A549 treated with ZK216348 at 1 μM for 4 hours (cell line): ENCODE results near the gene ZNF219. TPM values are rescaled to one million over a fixed set of nuclear protein-coding genes. Genes with fewer than 3 reads are reported as not detected.

Experiments
- total RNA-seq: library from RNA; stranded (reverse); fragments of 200-300 nt; extraction: Qiagen RNA extraction; gene quantifications from 5 replicates; pipeline ENCODE4 v1.2.3, GENCODE V29; 2022; ENCODE audit warnings: low read depth

Gene ZNF219
- total RNA-seq = 14.7 to 32.8 TPM (median 31.7 TPM) in 5 replicates

GRCh38 chr14:21098076-21098891 lies at the start of gene ZNF219:
ZNF219 (minus strand) TSS chr14:21098655; CDS start chr14:21093591, 5,064 bp downstream.

GRCh38 chr14:21100931-21101330 lies 2.5 kb upstream of the ZNF219 start, which contains the start of gene TMEM253:
TMEM253 (plus strand) TSS chr14:21101066; CDS start chr14:21101344, 278 bp downstream.

GRCh38 chr14:21070083-21070609 lies 28.3 kb downstream of the ZNF219 start, which contains the start of gene ARHGEF40:
ARHGEF40 (plus strand) TSS chr14:21070304; CDS start chr14:21070397, 93 bp downstream.

GRCh38 chr14:21057803-21058675 lies 40.4 kb downstream of the ZNF219 start, which contains the start of gene RNASE8:
RNASE8 (plus strand) TSS chr14:21057822; CDS start chr14:21057893, 71 bp downstream.

GRCh38 chr14:21041676-21042433 lies 56.6 kb downstream of the ZNF219 start, which contains the start of gene RNASE7:
RNASE7 (plus strand) TSS chr14:21042362; CDS start chr14:21042993, 631 bp downstream.

Other genes with a start within 250 kb of the ZNF219 start
- gene RNASE3, start 207.3 kb downstream of the ZNF219 start, total RNA-seq = not detected in 5 replicates
- gene RNASE2, start 143.2 kb downstream of the ZNF219 start, total RNA-seq = not detected in 5 replicates
- 71.9 to 81.0 TPM (median 73.6 TPM) in 5 replicates for gene METTL17, start 108.7 kb downstream of the ZNF219 start, total RNA-seq
- not detected in 5 replicates for gene SLC39A2, start 99.4 kb downstream of the ZNF219 start, total RNA-seq
- 1.8 to 3.8 TPM (median 3.4 TPM) in 5 replicates for gene NDRG2, start 73.6 kb downstream of the ZNF219 start, total RNA-seq
- not detected in 5 replicates for gene TPPP2, start 68.4 kb downstream of the ZNF219 start, total RNA-seq
- gene RNASE13, start 63.8 kb downstream of the ZNF219 start, total RNA-seq = not detected in 5 replicates
- not detected in 5 replicates for gene RNASE7, start 56.3 kb downstream of the ZNF219 start, total RNA-seq
- gene RNASE8, start 40.8 kb downstream of the ZNF219 start, total RNA-seq = not detected in 5 replicates
- 6.5 to 13.7 TPM (median 10.8 TPM) in 5 replicates for gene ARHGEF40, start 28.4 kb downstream of the ZNF219 start, total RNA-seq
- gene TMEM253, start 2.4 kb upstream of the ZNF219 start, total RNA-seq = 0.29 to 1.3 TPM (median 0.84 TPM) in 5 replicates
- gene OR5AU1, start 57.4 kb upstream of the ZNF219 start, total RNA-seq = not detected in 5 replicates
- 768 to 1,101 TPM (median 847 TPM) in 5 replicates for gene HNRNPC, start 170.8 kb upstream of the ZNF219 start, total RNA-seq
- 0.16 to 0.74 TPM (median 0.37 TPM) in 4 of 5 replicates, not detected in the other for gene RPGRIP1, start 181.4 kb upstream of the ZNF219 start, total RNA-seq